Left lobe of liver (tissue), 2 donors: ENCODE measurements around the gene HJURP. TPM values are rescaled to one million over a fixed set of nuclear protein-coding genes. Genes with fewer than 3 reads are reported as not detected.

Experiments
- ATAC-seq: fragments of 200-7000 bp; cut with Tn5 transposase; one replicate; pipeline ENCODE4 v1.9.1; 2020; ENCODE audit warnings: mild to moderate bottlenecking, moderate library complexity
- DNase-seq: peaks from one replicate; pipeline ENCODE4 v3.0.0-alpha.2; 2020; ENCODE audit warnings: low spot score
- total RNA-seq: library from RNA; stranded (reverse); gene quantifications from one replicate; pipeline ENCODE4 v1.2.1, GENCODE V29; 2021
- donor health status: DM: no; HTN: no; CAD: no; lungs with moderate emphysema.
- donor health status: DM: no; HTN: yes; CAD: no.

The HJURP gene
- total RNA-seq, 1 donor from 2014 or later = 0.50 TPM

DNA sequence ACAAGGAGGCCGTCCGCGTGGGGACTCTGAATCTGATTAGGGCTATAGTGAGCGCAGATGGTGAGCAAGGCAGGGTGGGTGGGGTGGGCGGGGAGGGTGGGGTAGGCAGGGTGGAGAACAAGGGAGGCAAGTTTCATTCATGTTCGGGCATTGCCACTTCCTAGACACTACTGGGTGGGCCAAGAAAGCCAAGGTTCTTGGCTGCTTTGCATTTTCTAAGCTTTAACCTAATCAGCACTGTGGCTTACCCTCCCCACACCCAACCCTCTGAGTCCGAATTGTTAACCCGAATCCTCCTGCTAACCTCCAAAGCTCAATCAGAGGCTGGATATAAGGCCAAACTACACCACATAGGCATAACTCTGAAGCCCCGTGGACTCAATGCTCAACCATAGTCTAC is 58.1 kb downstream of the HJURP start:
- ATAC-seq (no peak), DNase-seq (no peak)

DNA sequence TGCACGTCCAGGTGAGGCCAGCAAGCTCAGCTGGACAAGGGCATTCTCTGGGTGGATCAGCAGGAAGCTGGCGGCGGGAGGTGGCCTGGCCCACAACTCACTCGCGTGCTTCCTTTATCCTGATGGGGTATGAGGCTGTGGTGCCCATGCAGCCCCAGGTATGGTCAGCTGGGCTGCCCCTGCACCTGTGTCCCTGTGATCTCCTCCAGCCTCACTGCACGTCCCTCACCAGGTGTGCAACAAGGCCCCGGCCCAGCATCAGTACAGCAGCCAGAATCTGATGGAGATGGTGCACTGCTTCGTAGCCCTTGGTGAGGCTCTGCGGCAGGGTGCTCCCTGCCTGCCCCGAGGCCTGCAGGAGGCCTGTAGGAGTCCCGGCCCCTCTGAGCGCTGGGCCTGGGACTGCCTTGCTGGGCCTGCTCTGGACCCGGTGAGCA is 58.6 kb downstream of the HJURP start:
- DNase-seq = no peak

DNA sequence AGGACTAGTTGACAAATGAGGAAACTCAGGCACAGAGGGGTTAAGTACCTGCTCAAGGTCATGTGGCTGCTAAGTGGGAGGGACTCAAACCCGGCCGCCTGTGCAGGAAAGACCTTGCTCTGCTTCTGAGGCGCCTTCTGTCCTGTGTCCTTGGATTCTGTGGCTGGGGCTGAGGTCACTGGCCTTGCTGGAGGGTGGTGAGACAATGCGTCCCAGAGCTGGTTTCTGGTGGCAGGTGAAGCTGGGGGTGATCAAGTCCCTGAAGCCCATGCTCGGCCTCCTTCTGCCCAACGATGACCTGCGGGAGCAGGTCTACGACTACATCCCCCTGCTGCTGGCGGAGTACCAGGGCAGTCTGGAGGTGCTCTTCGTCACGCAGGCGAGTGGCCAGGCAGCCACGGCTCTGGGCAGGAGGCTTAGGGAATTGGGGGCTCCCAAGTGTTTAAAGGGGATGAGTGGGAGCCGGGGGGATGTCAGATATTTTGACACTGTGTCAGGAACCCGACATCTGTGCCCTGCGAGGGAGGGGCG is 60.1 kb downstream of the HJURP start:
- no peak for DNase-seq
- no peak for ATAC-seq

More for the DNA sequence above, 58.6 kb downstream of the HJURP start:
- no peak for ATAC-seq

DNA sequence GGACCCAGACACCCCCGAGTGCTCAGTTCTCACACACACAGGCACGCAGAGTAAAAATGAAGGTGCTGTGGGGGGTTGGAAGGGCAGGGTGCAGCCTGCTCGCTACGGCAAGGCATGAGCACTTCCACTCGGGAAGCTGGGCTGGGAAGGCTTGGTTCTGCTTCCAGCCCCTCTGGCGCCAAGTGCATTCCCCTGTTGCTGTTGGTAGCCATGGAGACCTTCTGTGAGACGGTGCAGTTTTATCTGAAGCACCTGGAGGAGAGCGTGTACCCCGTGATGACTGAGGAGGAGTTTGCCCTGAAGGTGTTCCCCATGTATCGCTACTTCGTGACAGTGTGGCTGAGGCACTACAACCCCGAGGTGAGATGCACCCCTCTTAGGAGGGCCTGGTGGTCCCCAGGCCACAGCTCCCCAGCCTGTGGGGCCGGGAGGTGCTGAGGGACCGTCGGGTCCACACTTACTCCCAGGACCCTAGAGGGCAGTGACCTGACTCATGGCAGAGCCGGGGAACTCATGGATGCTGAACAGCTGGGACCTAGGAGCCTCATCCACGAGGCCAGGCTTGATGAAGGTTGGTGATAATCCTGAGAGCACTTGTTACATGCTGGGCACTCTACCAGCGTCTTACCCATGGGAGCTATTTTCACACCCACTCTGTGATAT is 60.7 kb downstream of the HJURP start:
- DNase-seq (no peak), ATAC-seq (no peak)

DNA sequence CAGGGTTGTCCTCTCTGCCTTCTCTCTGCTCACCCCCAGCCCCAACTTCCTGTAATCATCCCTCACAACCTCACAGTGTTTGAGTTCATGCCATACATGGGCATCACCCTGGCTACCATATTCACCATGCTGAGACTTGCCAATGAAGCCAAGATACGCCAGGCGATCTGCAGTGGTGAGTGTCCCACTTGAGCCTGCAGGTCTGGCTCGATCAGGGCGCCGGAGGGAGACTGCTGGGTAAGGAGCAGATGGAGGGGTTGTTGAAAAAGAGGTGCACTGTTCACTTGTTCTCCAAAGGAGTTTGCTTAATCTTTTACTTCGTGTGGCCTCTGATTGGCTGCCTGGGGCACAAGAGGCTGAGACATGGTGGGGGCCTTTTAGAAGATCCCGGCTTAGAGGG is 61.6 kb downstream of the HJURP start:
- DNase-seq (no peak), ATAC-seq (no peak)

DNA sequence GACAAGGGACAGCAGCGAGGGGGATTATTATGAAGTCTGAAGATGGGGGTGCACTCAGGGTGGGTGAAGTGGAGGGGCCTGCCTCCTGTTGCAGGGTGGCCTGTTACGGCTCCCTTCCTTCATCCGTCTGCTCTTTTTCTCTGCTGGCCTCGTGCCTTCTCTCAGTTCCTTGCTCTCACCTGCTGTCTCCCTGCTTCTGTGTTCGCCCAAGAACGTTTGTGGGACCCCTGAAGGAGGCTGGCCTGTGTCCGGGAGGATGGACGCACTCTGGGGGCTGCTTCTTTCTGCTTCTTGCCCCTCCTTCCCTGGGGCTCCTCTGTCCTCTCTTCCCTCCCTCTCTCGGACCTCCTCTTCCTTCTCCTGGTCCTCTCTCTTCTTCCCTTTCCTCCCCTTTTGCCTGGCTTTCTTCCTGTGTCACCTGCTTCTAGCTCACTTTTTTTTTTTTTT is 62.4 kb downstream of the HJURP start:
- no peak for DNase-seq
- ATAC-seq = no peak

DNA sequence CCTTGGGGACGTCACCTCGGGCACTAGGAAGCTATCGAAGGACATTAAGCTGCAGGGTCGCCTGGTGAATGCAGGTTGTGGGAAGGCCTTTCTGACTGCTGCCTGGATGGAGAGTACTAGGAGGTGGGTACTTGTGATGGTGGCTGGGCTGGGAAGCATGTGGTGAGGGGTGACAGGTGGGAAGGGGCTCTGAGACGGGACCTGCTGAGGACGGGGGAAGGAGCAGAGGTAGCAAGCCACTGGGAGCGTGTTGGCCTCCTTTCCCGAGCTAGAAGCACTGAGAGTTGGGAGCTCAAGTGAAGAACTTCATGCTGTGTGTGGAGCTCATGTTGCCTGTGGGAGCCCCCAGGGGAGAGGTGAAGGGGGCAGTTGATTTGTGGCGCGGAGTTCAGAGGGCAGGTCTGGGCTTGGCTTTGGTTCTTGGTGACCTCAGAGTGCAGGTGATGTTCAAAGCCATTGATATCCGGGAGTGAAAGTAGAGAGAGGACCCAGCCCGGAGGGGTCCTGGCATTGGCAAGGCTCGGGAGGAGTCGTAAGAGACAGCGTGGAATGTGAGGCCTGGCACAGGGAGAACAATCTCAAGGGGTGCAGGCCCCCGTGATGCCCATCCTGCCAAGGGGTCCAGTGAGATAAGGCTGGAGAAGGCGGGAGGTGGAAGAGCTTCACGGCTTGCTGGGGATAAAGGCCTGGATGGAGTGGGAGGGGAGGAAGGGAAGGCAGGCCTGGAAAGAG is 63.0 kb downstream of the HJURP start:
- DNase-seq = no peak

DNA sequence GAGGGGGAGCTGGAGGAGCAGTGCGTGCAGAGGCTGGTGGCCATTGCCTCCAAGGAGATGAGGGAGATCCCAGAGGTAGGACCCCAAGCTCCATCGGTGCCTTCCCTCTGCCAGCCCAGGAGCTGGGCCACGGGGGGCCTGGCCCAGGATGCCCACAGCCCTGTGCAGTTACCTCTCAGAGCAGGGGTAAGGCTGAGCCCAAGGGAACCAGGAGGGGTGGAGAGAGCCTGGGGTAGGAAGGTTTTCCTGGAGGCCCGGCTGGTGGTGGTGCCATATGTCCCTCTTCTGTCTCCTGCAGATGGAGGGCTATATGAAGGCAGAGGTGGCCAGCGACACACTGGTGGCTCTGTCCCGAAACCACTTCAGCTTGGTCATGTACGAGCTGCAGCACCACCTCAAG is 64.8 kb downstream of the HJURP start:
- DNase-seq (no peak), ATAC-seq (peak; percentile 11)

More for the DNA sequence above, 63.0 kb downstream of the HJURP start:
- no peak for ATAC-seq

Other genes with a start within 250 kb of the HJURP start
- gene UGT1A8, start 236.9 kb downstream of the HJURP start, total RNA-seq = 0.13 TPM
- 0.45 TPM for gene UGT1A10, start 218.1 kb downstream of the HJURP start, total RNA-seq
- gene UGT1A9, start 182.6 kb downstream of the HJURP start, total RNA-seq = 95.1 TPM
- 4.1 TPM for gene UGT1A7, start 172.6 kb downstream of the HJURP start, total RNA-seq
- 181 TPM for gene UGT1A6, start 161.6 kb downstream of the HJURP start, total RNA-seq
- gene UGT1A5, start 141.6 kb downstream of the HJURP start, total RNA-seq = 4.6 TPM
- 454 TPM for gene UGT1A4, start 135.8 kb downstream of the HJURP start, total RNA-seq
- 52.8 TPM for gene UGT1A3, start 125.5 kb downstream of the HJURP start, total RNA-seq
- gene UGT1A1, start 94.3 kb downstream of the HJURP start, total RNA-seq = 152 TPM
- 6.6 TPM for gene MROH2A, start 76.2 kb downstream of the HJURP start, total RNA-seq
- 66.5 TPM for gene TRPM8, start 62.8 kb upstream of the HJURP start, total RNA-seq
- 76.4 TPM for gene SPP2, start 196.2 kb upstream of the HJURP start, total RNA-seq